GM21717 (cell line): Measurements from ENCODE around the gene NXPH4.

Experiments used
- ATAC-seq: cut with Tn5 transposase; IDR thresholded peaks from one replicate; pipeline ENCODE4 v1.9.1; 2021; ENCODE audit warnings: mild to moderate bottlenecking, moderate library complexity; ENCODE audit not compliant: unreplicated experiment

Gene NXPH4

GRCh38 chr12:57240926-57241401 lies 24.4 kb downstream of the NXPH4 start:
- ATAC-seq: no peak

DNA sequence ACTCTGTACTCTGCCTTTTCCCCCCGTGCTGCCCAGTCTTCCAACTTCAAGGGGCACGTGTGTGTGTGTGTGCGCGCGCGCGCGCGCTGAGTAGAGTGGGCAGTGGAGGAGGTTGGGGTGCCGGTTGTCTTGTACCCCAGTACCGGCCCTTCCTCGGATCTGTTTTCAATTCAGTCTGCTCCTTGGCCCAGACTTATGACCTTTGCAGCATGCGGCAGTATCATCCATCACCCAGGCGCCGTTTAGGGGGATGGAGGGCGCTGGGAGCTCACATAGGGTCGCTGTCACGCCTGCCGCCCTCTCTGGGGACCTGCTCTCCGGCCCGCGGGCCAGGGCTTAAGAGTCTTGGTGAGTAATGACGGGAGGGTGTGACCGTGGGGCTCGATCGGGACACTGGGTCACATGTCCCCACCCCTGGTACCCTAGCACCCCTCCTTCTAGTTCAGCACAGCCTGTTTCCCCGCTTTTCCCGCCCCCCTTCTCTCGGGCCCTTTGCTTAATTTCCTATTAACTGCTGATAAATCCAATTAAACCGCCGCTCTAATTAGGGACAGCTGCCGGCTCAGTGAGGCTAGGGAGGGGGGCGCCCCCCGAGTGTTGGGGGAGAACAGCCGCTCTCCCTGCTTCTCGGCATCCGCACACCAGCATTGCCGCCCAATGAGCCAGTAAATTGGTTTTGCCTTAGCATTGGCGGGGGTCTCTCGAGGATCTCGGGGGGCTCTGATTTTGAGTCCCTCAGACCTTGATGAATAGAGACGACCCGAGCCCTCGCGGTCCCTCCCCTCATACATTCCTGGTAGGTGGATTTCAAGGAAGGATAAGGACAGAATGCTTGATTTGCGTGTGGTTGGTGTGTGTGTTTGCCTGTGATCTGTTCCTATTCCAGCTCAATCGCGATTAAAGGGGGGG lies 25.1 kb downstream of the NXPH4 start:
- ATAC-seq: no peak

GRCh38 chr12:57242329-57242690 lies 25.7 kb downstream of the NXPH4 start:
- ATAC-seq: no peak

DNA sequence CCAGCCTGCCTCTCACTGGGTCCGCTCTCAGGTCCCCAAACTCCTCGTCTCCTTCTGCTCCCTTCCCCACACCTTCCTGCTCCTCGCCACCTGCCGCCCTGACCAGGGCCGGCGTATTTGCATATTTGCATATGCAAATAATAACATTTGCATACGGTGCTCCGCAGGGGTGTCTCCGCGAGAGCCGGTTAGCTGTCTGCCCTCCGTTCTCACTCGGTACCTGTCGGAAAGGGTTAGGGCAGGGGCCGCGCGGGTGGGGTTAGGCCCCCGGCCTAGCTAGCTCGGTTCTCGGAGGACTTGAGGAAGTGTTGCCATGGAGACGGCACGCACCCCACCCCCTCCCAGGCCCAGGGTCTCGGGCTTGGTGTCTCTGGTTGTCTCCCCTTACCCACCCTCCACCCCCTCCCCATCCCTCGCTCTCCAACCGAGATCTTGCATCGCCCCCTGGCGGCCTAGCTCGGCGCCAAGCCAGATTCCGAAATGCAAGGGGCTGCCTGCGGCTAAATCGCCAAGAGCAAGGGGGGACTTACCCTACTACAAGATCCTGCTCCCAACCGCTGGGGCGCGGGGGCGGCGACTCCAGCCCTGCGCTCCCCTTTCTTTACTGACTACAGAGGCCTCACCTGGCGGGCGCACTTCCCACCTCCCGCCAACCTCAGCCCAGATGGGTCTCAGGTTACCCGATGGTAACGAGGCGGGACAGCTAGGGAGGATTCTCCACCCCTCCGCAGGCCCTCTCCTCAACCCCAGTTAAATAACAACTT lies 26.3 kb downstream of the NXPH4 start:
- no peak for ATAC-seq

DNA sequence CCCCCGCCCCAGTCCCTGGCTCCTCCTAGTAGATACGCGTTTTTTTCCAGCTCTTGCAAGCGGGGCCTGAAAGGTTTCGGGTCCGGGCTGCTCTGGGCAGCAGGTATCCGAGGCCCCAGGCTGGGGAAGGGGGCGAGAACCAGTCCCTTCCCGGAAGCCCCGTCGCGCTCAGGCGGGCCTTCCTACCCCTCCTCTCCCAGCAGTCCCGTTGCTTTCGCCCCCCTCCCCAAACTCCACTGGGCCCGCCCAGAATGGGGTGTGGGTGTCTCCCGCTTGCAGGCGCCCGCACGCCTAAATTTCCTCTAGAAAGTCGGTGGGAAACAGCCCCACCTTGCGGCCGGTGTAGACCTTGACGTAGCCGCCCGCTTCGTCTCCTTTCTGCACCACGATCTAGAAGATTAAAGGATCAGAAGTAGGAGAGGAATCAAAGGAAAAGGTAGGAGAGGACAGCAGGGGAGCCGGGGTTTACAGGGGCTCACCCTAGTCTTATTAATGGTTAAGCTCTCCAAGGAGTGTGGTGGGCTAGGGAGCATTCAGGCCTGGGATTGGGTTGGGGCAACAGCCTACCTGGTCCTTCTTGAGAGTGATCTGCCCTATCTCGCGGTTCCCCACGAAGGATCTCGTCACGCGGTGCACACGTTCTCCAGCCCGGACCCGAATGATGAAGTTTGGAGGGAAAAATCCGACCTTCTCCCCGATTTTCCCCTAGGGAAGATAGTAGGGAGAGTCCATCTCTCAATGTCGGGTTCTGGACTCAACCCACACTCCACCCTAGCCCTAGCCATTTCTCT lies 27.1 kb downstream of the NXPH4 start:
- no peak for ATAC-seq

DNA sequence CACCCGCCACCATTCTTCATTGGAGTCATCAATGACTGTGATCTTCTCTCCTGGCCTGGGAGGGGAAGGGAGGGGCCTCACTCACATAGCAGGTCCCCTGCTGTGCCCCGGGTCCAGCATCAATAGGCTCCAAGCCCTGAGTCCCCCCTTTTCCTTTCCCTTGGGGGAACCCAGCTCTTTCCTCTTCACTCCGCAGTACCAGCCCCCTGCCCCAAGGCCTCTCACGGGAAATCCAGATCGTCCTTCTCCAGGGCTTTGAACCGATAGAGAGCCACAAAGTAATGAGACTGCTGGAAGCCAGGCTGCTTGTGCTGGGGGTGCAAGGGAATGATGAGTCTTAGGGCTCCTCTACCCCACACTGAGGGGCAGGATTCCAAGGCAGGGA lies 27.7 kb downstream of the NXPH4 start:
- no peak for ATAC-seq

DNA sequence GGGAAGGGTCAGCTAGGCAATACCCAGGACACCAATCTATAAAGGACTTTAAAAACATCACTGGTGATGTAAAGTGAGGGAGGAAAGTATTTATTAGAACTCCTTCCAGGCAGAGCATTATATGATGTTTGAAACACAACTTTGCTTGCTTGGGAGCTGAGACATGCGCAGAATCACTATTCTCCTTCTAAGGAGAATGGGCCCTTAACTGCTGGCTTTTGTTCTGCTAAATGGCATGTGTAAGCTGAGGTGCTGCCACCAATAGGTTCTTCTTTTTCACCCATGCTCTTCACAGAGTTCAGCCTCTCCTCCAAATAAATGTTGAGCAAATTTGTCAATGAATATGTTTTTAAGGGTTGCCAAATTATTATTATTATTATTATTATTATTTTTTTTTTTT lies 30.4 kb downstream of the NXPH4 start:
- no peak for ATAC-seq

- no peak for ATAC-seq
Observed at GRCh38 chr12:57248934-57249742, 32.5 kb downstream of the NXPH4 start.

DNA sequence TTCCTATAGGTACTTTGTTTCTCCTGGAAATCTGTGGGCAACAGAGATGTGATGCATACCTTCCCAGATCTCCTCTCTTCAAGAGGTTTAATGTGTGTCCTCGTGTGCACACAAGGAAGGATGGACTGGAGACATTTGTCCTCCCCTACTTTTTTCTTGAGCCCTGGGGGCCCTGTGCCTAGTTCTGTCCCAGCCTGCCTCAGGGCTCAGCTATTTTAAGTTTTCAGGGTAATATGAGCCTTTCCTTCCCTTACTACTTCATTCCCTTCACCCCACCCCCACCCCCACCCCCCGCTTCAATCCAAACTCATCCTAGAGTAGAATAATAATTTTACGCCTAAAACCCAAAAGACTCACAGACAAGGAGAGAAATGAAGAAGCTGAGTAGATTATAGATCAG lies 33.9 kb downstream of the NXPH4 start:
- no peak for ATAC-seq

DNA sequence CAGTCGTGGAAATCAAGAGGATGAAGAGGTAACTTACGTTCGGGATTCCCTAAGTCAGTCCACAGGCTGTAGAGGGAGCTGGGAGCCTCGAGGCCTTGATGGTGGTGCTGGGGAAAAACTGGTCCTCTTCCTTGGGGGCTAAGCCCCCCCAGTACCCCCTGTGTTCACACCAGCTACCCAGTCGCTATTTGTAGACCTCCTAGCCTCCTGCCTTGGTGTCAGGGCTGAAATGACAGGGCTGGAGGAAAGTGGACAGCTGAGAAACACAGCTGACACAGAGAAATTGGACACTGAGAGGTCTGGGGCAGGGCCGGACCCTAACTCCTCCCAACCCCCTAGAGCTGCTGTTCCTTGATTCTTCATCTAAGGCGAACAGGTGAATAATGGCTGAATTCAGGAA lies 34.4 kb downstream of the NXPH4 start, which contains the start of gene STAC3:
Gene STAC3, minus strand, starts transcription at position 232 of the 400 bp plus-strand sequence. CDS start 1,551 bp downstream, outside the sequence.
- no peak for ATAC-seq

- no peak for ATAC-seq
Observed at GRCh38 chr12:57254506-57255280, 38.1 kb downstream of the NXPH4 start.

DNA sequence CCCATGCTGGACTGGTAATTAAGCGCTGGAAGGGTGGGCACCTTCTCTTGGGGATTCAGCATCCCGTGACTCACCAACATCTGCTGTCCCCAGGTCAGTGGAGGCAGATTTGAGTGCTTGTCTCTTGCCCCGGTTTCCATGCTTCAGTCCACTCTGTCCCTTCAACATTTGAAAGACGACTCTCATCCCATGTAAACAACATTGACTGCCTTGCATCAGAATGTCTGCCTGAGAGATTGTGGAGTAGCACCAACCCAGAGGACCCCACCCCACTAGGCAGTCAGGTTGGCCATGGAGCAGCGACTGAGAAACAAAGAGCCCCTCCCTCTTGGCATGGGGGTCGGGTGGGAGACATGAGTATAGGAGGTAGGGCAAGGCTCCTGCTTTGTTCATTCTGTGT lies 39.3 kb downstream of the NXPH4 start:
- ATAC-seq: no peak

DNA sequence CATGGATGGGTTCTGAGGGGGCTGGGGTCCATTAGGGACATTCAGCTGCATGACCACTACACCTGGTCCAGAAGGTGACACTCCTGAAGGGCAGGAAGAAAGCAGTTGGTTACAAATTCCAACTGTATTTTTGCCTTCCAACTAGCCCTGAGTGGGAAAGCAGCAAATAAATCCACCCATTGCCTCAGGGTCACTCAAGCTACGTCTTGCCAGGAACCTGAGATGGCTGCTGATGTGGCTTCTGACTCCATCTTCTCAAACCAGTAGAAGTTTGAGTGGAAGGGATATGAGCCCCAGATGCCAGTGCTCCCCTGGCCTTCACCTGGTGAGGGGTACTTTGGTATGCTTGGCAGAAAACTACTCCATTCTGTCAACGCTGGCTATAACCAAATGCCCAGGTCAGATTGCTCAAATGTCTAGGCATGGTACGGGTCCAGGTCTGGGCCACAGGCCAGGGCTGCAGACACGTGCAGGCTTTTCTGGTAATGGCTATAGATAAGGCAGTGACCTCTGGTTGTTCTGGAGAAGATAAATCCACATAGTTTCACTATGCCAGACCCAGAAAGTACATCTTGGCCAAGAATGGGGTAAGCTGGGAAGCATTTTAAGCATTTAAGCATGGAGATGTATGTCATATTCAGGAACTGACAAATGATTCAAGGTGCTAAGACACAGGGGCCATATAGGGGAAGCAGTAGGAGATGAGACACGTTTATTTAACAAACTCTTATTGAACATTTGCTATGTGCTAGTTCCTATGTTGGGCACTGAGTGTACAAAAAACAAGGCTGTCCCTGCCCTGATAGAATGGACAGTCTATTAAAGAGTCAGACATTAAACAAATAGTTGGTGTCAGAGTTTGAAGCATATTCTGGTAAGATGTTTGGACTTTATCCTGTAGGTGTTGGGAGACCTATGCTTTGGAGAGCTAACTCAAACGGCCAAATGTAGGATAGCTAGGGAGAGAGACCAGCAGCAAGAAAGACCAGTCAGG lies 42.7 kb downstream of the NXPH4 start:
- no peak for ATAC-seq

- no peak for ATAC-seq
Observed at GRCh38 chr12:57260366-57260765, 43.8 kb downstream of the NXPH4 start.

GRCh38 chr12:57261428-57261865 lies 44.9 kb downstream of the NXPH4 start:
- ATAC-seq: no peak

DNA sequence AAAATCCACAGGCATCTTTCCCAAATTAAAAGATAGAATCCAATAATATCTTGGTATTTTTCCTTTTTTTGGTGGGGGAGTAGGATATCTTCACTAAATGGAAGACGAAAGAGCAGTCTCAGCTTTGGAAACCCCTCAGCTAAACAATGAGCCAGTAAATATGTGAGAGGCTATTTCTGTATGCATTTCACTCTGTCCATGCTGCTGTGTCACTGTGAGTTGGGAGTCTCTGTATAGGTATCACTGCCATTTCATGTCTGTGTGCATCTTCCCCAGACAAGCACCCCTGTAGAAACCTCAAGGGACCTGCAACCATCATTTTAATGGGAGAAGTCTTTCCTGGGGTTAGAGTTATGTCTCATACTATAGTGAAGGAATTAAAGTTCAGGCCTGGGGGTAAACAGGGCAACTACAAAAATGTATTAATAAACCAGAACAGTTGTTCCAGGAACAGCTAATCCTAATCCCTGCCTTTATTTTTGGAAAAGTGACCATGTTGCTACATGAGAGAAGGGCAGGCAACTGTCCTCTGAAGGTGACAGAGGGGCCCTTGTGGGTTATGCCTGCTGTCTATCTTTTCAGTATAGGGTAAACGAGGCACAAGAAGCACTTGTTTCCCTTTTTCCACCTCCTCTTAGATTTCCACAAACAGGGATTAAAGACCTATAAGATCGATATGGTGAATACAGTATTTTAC lies 45.7 kb downstream of the NXPH4 start:
- no peak for ATAC-seq

- no peak for ATAC-seq
Observed at GRCh38 chr12:57263096-57263495, 46.5 kb downstream of the NXPH4 start.

GRCh38 chr12:57266681-57267080 lies 50.1 kb downstream of the NXPH4 start:
- no peak for ATAC-seq
